HG03060 (cell line): Measurements from ENCODE around the gene XAGE1A.
"Not testable (repeated sequence)": the region's sequence is repeated elsewhere in the genome, so short reads cannot be mapped to it uniquely, and the experiment has no call there.

Experiments
- ATAC-seq: cut with Tn5 transposase; IDR thresholded peaks from one replicate; pipeline ENCODE4 v1.9.1; 2021; ENCODE audit warnings: low read depth, moderate number of reproducible peaks; ENCODE audit not compliant: unreplicated experiment

Gene XAGE1A, protein sequence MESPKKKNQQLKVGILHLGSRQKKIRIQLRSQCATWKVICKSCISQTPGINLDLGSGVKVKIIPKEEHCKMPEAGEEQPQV

DNA sequence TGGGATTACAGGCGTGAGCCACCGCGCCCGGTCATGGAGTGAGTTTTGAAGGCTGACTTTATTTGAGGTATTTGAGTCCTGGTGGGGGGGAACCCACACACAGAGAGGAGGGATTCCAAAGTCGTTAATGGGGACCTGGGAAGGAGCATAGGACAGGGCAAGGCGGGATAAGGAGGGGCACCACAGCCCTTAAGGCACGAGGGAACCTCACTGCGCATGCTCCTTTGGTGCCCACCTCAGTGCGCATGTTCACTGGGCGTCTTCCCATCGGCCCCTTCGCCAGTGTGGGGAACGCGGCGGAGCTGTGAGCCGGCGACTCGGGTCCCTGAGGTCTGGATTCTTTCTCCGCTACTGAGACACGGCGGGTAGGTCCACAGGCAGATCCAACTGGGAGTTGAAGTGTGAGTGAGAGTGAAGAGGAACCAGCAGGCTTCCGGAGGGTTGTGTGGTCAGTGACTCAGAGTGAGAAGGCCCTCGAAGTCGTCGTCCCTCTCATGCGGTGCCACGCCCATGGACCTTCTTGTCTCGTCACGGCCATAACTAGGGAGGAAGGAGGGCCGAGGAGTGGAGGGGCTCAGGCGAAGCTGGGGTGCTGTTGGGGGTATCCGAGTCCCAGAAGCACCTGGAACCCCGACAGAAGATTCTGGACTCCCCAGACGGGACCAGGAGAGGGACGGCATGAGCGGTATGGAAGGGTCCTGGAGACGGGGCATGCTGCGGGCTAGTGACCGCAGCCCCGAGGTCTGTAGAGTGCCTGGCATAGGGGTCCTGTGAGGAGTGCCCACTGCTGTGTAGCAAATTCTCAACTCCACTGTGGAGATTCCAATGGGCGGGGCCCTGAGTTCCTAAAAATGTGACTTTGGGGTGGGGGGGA is at the start of gene XAGE1A:
Gene XAGE1A (plus strand): TSS at position 264 of the 874 bp plus-strand sequence. CDS start 1,554 bp downstream, outside the sequence.
- not testable (repeated sequence) for ATAC-seq

DNA sequence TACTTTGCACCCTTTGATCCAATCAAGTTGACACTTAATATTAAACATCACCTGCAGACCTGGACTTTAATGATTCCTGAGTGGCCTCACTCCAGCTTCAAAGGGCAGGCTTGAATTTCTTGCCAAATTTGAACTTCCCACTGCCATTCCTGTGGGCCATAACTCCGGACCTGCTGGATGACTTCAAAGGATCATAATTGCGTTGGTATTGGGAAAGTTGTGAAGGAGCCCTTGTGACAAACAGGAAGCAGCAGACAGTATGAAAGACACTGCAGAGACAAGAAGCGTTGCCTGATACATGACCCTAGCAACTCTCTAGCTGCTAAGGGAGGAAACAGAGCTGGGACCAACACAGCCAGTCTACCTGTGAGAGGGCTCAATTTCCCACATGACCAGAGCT is 43.6 kb upstream of the XAGE1A start:
- ATAC-seq: not testable (repeated sequence)

DNA sequence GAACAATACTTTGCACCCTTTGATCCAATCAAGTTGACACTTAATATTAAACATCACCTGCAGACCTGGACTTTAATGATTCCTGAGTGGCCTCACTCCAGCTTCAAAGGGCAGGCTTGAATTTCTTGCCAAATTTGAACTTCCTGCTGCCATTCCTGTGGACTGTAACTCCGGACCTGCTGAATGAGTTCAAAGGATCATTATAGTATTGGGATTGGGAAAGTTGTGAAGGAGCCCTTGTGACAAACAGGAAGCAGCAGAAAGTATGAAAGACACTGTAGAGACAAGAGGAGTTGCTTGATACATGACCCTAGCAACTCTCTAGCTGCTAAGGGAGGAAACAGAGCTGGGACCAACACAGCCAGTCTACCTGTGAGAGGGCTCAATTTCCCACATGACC is 24.3 kb upstream of the XAGE1A start:
- ATAC-seq: not testable (repeated sequence)

DNA sequence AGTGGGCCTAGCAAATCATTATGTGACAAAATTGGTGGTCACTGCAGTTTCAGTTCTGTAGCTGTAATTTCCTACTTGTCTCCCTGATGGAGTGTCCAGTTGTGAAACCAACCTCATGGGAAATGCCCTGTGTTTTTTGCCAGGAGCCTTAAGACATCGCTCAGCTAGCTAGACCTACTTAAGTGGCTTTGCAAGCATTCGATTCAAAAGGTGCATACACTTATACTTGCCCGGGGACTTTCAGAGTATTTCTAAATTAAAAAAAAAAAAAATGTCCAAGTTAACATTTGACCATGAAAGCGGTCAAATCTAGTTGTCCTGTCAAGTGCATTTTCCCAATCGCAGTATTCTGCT is 788 bp downstream of the XAGE1A start:
- not testable (repeated sequence) for ATAC-seq

DNA sequence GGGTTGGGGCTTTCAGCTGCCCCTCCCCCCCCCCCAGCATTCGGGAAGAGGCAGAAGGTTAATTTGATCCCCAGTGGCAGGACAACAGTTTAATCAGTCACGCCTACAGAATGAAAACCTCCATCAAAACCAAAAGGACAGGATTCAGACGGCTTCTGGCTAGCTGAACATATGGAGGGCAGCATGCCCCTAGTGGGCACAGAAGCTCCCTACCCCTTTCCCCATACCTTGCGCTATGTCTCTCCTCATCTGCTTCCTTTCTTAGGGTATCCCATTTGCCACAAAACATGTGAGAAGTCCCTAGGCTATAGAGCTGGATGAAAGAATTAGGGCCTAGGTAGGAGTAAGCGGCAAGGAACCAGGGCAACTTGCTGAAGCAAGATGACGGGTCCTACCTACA is 5.8 kb downstream of the XAGE1A start:
- ATAC-seq: not testable (repeated sequence)

DNA sequence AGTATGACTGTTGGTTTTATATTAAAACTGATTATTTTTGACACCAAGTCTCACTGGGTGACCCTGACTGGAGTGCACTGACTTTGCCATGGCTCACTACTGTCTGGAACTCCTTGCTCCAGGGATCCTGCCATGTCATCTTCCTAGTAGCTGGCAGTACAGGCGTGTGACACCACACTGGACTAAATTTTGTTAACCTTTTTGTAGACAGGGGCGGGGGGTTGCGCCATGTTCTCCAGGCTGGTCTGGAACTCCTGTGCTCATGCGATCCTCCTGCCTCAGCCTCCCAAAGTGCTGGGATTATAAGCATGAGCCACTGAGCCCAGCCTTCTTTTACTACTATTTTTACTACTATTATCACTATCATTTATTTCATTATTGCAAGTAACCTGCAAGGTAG is 8.9 kb downstream of the XAGE1A start:
- no peak for ATAC-seq

DNA sequence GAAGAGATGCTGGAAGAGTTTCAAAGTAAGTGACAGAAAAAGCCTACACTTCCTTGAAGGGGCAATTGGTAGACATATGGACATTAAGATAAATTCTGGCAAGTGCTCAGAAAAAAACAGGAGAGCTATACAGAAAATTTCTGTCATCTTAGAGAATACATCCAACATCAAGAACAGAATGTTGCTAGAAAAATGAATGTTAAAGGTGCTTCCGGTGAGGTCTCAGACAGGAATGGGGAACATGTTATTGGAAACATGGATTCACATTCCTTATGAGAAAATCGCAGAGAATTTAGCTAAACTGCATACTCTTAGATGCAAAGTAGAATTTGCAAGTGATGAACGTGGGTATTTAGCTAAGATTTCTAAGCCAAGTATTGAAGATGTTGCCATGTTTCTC is 11.7 kb downstream of the XAGE1A start:
- no peak for ATAC-seq

DNA sequence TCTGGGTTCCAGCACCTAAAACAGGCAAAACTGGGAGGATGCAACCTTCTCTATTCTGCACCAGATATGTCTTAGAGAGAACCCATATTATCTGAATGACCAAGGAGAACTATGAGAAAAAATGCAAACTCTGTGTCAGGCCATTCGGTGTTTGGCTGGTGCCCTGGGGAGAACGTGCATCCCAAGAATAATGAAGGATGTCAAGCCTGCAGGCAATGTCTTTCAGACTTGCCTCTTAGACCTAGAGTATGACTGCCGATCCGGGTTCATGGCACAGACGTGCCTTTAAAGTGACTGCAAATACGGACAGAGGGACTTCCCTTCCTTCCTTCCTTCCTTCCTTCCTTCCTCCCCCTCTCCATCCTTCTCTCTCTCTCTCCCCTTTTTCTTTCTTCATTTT is 14.3 kb downstream of the XAGE1A start:
- no peak for ATAC-seq

DNA sequence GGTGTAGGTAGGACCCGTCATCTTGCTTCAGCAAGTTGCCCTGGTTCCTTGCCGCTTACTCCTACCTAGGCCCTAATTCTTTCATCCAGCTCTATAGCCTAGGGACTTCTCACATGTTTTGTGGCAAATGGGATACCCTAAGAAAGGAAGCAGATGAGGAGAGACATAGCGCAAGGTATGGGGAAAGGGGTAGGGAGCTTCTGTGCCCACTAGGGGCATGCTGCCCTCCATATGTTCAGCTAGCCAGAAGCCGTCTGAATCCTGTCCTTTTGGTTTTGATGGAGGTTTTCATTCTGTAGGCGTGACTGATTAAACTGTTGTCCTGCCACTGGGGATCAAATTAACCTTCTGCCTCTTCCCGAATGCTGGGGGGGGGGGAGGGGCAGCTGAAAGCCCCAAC is 15.5 kb downstream of the XAGE1A start:
- not testable (repeated sequence) for ATAC-seq

DNA sequence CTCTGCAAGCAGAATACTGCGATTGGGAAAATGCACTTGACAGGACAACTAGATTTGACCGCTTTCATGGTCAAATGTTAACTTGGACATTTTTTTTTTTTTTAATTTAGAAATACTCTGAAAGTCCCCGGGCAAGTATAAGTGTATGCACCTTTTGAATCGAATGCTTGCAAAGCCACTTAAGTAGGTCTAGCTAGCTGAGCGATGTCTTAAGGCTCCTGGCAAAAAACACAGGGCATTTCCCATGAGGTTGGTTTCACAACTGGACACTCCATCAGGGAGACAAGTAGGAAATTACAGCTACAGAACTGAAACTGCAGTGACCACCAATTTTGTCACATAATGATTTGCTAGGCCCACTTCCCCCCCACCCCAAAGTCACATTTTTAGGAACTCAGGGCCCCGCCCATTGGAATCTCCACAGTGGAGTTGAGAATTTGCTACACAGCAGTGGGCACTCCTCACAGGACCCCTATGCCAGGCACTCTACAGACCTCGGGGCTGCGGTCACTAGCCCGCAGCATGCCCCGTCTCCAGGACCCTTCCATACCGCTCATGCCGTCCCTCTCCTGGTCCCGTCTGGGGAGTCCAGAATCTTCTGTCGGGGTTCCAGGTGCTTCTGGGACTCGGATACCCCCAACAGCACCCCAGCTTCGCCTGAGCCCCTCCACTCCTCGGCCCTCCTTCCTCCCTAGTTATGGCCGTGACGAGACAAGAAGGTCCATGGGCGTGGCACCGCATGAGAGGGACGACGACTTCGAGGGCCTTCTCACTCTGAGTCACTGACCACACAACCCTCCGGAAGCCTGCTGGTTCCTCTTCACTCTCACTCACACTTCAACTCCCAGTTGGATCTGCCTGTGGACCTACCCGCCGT is 20.7 kb downstream of the XAGE1A start:
- ATAC-seq: not testable (repeated sequence)

DNA sequence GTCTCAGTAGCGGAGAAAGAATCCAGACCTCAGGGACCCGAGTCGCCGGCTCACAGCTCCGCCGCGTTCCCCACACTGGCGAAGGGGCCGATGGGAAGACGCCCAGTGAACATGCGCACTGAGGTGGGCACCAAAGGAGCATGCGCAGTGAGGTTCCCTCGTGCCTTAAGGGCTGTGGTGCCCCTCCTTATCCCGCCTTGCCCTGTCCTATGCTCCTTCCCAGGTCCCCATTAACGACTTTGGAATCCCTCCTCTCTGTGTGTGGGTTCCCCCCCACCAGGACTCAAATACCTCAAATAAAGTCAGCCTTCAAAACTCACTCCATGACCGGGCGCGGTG is 21.3 kb downstream of the XAGE1A start, which contains the start of gene XAGE1B:
Gene XAGE1B (minus strand): TSS at position 77 of the 339 bp plus-strand sequence. CDS start 1,536 bp downstream, outside the sequence.
- ATAC-seq: not testable (repeated sequence)

DNA sequence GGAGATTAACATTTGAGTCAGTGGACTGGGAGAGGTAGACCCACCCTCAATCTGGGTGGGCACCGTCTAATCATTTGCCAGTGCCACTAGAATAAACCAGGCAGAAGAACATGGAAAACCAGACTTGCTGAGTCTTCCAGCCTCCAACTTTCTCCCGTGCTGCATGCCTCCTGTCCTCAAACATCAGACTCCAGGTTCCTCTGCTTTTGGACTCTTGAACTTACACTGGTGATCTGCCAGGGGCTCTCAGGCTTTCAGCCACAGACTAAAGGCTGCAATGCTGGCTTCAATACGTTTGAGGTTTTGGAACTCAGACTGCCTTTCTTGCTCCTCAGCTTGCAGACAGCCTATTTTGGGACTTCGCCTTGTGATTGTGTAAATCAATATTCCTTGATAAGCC is 45.4 kb downstream of the XAGE1A start:
- ATAC-seq: not testable (repeated sequence)

DNA sequence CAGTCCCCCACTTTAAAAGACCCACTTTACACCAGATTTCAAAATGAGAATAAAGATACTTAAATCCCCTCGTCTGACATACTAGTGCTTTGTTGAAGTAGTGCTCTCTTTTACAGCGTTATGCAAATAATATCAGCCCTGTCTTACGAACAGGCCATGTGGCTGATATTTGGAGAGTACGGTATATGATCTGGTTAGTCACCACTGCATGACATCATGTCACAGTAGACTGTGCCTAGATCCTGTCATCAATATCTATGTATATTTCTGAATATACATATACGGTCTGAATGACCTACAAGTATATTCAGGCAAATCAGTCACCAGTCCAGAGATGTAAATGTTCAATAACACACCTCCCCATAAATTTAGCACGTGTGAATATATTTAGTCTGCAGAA is 46.7 kb downstream of the XAGE1A start:
- ATAC-seq: no peak

DNA sequence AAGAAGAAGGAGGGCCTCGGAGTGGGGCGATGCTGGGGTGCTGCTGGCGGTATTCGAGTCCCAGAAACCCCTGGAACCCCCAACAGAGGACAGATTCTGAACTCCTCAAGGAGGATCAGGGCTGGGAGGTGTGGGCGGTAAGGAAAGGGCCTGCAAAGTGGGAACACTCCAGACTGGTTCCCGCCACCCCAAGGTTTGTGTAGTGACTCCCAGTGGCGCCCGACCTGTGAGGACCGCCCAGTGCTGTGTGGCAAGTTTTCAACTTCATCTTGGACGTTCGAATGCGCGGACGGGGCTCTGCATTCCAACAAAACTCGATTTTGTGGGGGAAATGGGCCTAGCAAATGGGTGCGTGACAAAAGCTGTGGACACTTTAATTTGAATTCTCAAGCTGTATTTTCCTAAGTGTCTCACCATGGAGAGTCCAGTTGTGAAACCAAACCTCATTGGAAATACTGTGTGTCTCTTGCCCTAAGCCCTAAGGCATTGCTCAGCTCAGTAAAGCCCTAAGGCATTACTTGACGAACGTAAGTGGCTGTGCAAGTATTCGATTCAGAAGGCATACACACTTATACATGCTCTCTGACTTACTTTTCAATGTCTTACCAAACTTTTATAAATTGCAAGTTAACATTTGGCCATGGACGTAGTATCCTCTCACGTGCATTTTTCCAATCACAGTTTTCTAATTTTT is 48.7 kb downstream of the XAGE1A start:
- no peak for ATAC-seq

DNA sequence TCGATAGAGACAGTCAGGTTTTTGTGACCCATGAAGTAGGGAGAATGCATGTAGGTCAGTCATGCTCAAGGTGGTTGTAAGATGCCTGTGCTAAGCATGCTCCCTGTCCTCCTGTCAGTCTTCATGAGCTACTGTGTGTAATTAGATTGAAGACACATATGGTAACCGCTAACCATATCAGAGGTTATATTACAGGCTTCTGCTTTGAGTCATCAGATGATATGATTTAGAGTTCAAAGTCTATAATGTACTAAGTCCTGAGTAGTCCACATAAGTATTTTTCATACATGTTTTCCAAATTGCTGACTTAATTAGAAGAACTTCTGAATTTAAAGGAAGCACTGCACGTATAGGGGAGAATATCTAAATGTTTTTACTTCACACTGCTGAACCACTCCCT is 53.2 kb downstream of the XAGE1A start:
- not testable (repeated sequence) for ATAC-seq
